Measurements from ENCODE around the gene RGS14. TPM values are rescaled to one million over a fixed set of nuclear protein-coding genes. Genes with fewer than 3 reads are reported as not detected.

The RGS14 gene
- total RNA-seq, 2 experiments from 2014 or later: 112 to 117 TPM

- peaks cover 3% of the 10 kb centered on the region for H3K27me3 Mint-ChIP-seq (ENCODE audit: low read depth)
- peak overlapping the region; percentile 28 for H3K4me3 Mint-ChIP-seq
- POLR2A ChIA-PET: interaction anchor here (0.5 to 1.2 kb wide), 2 partner anchors 58 to 63 kb away, joined by 3 to 4 read pairs; no protein-coding TSS in a partner anchor
- CTCF ChIA-PET: interaction anchor here (1.0 to 2.0 kb wide), 4 partner anchors 17 to 115 kb away, joined by 3 to 7 read pairs (median 4); no protein-coding TSS in a partner anchor
- peaks cover 73% of the 10 kb centered on the region for H3K4me1 Mint-ChIP-seq (ENCODE audit: low read depth)
- H3K36me3 Mint-ChIP-seq (ENCODE audit: low read depth): no peaks in the 10 kb centered on the region
- no peak for ATAC-seq
- no peak overlapping the region for H3K27ac Mint-ChIP-seq
- H3K9me3 Mint-ChIP-seq (ENCODE audit: insufficient read depth): no peaks in the 10 kb centered on the region
- DNase-seq: no peak
These were observed 28.8 kb downstream of the RGS14 start for GRCh38 chr5:177386542-177386941.

GRCh38 chr5:177387405-177387804, 29.7 kb downstream of the RGS14 start:
- DNase-seq (no peak), ATAC-seq (no peak)
- CTCF ChIA-PET: interaction anchor here (1.0 to 6.7 kb wide), 3 partner anchors 15 to 114 kb away, joined by 3 to 122 read pairs (median 3); no protein-coding TSS in a partner anchor
- Mint-ChIP-seq H3K4me3 (no peak overlapping the region), H3K4me1 (ENCODE audit: low read depth) (peaks cover 71% of the 10 kb centered on the region), H3K36me3 (ENCODE audit: low read depth) (no peaks in the 10 kb centered on the region), H3K9me3 (ENCODE audit: insufficient read depth) (no peaks in the 10 kb centered on the region), H3K27ac (no peak overlapping the region), H3K27me3 (ENCODE audit: low read depth) (peaks cover 3% of the 10 kb centered on the region)
- POLR2A ChIA-PET: no interaction called here

GRCh38 chr5:177388521-177389052, 30.9 kb downstream of the RGS14 start:
- H3K4me1 Mint-ChIP-seq (ENCODE audit: low read depth): peaks cover 74% of the 10 kb centered on the region
- ATAC-seq (no peak), DNase-seq (no peak)
- ChIA-PET POLR2A (interaction anchor here (1.2 to 2.9 kb wide), 5 partner anchors 14 to 76 kb away, joined by 3 to 25 read pairs (median 7); partner anchors contain the start of genes PFN3 and PRR7), CTCF (interaction anchor here (1.2 to 8.3 kb wide), 16 partner anchors 10 to 274 kb away, joined by 13 to 270 read pairs (median 38); partner anchors contain the start of genes GRK6, PDLIM7, PFN3 and PRR7)
- H3K27ac Mint-ChIP-seq: peak overlapping the region; percentile 93
- peak overlapping the region; percentile 9 for H3K4me3 Mint-ChIP-seq
- H3K36me3 Mint-ChIP-seq (ENCODE audit: low read depth): no peaks in the 10 kb centered on the region
- H3K27me3 Mint-ChIP-seq (ENCODE audit: low read depth): peaks cover 3% of the 10 kb centered on the region
- H3K9me3 Mint-ChIP-seq (ENCODE audit: insufficient read depth): no peaks in the 10 kb centered on the region

- peak overlapping the region; percentile 43 for H3K4me3 Mint-ChIP-seq
- H3K9me3 Mint-ChIP-seq (ENCODE audit: insufficient read depth): no peaks in the 10 kb centered on the region
- H3K27ac Mint-ChIP-seq: peak overlapping the region; percentile 93
- CTCF ChIA-PET: interaction anchor here (0.8 to 8.3 kb wide), 32 partner anchors 9 to 317 kb away, joined by 3 to 270 read pairs (median 20); partner anchors contain the start of genes F12, GRK6, LMAN2 and PDLIM7
- H3K27me3 Mint-ChIP-seq (ENCODE audit: low read depth): peaks cover 3% of the 10 kb centered on the region
- POLR2A ChIA-PET: interaction anchor here (0.6 to 2.9 kb wide), 11 partner anchors 13 to 77 kb away, joined by 3 to 25 read pairs (median 5); partner anchors contain the start of genes GRK6, LMAN2, PFN3 and PRR7
- ATAC-seq (peak; percentile 59), DNase-seq (peak; percentile 52)
- H3K4me1 Mint-ChIP-seq (ENCODE audit: low read depth): peaks cover 69% of the 10 kb centered on the region
- no peaks in the 10 kb centered on the region for H3K36me3 Mint-ChIP-seq (ENCODE audit: low read depth)
These were observed 31.8 kb downstream of the RGS14 start for GRCh38 chr5:177389241-177390169.

GRCh38 chr5:177390363-177391300, 32.9 kb downstream of the RGS14 start:
- Mint-ChIP-seq H3K36me3 (ENCODE audit: low read depth) (no peaks in the 10 kb centered on the region), H3K4me3 (peak overlapping the region; percentile 19), H3K27me3 (ENCODE audit: low read depth) (peaks cover 3% of the 10 kb centered on the region), H3K4me1 (ENCODE audit: low read depth) (peaks cover 59% of the 10 kb centered on the region), H3K27ac (peak overlapping the region; percentile 93), H3K9me3 (ENCODE audit: insufficient read depth) (no peaks in the 10 kb centered on the region)
- ATAC-seq (peak; percentile 84), DNase-seq (peak; percentile 94)
- POLR2A ChIA-PET: interaction anchor here (0.9 to 2.9 kb wide), 11 partner anchors 12 to 277 kb away, joined by 3 to 25 read pairs (median 5); partner anchors contain the start of genes GRK6, PFN3 and PRR7
- CTCF ChIA-PET: interaction anchor here (0.6 to 8.3 kb wide), 46 partner anchors 8 to 276 kb away, joined by 3 to 270 read pairs (median 11); partner anchors contain the start of genes F12, GRK6, LMAN2 and PDLIM7

GRCh38 chr5:177392765-177393164, 35.0 kb downstream of the RGS14 start:
- ATAC-seq (no peak), DNase-seq (no peak)
- ChIA-PET POLR2A (interaction anchor here (0.8 to 1.0 kb wide), 2 partner anchors 60 to 63 kb away, joined by 3 read pairs; no protein-coding TSS in a partner anchor), CTCF (interaction anchor here (1.2 to 8.3 kb wide), 6 partner anchors 12 to 108 kb away, joined by 3 to 270 read pairs (median 86); partner anchors contain the start of genes GRK6 and PFN3)
- Mint-ChIP-seq H3K36me3 (ENCODE audit: low read depth) (no peaks in the 10 kb centered on the region), H3K27ac (peak overlapping the region; percentile 51), H3K4me3 (no peak overlapping the region), H3K9me3 (ENCODE audit: insufficient read depth) (no peaks in the 10 kb centered on the region), H3K4me1 (ENCODE audit: low read depth) (peaks cover 45% of the 10 kb centered on the region), H3K27me3 (ENCODE audit: low read depth) (peaks cover 3% of the 10 kb centered on the region)

- Mint-ChIP-seq H3K4me1 (ENCODE audit: low read depth) (peaks cover 43% of the 10 kb centered on the region), H3K27me3 (ENCODE audit: low read depth) (peaks cover 3% of the 10 kb centered on the region), H3K36me3 (ENCODE audit: low read depth) (no peaks in the 10 kb centered on the region), H3K9me3 (ENCODE audit: insufficient read depth) (no peaks in the 10 kb centered on the region), H3K4me3 (no peak overlapping the region), H3K27ac (peak overlapping the region; percentile 51)
- ChIA-PET POLR2A (interaction anchor here (0.8 to 1.0 kb wide), 2 partner anchors 59 to 62 kb away, joined by 3 read pairs; no protein-coding TSS in a partner anchor), CTCF (interaction anchor here (1.2 to 8.3 kb wide), 7 partner anchors 11 to 108 kb away, joined by 3 to 270 read pairs (median 51); partner anchors contain the start of genes GRK6 and PFN3)
- DNase-seq (no peak), ATAC-seq (no peak)
These were observed 35.6 kb downstream of the RGS14 start for GRCh38 chr5:177393206-177393765.

GRCh38 chr5:177393990-177394389, 36.3 kb downstream of the RGS14 start:
- Mint-ChIP-seq H3K4me3 (no peak overlapping the region), H3K36me3 (ENCODE audit: low read depth) (no peaks in the 10 kb centered on the region), H3K4me1 (ENCODE audit: low read depth) (peaks cover 36% of the 10 kb centered on the region), H3K27ac (no peak overlapping the region), H3K9me3 (ENCODE audit: insufficient read depth) (no peaks in the 10 kb centered on the region), H3K27me3 (ENCODE audit: low read depth) (peaks cover 3% of the 10 kb centered on the region)
- POLR2A ChIA-PET: interaction anchor here (0.6 kb wide), 1 partner anchor 67 kb away, joined by 3 read pairs; no protein-coding TSS in a partner anchor
- CTCF ChIA-PET: interaction anchor here (1.0 to 8.3 kb wide), 5 partner anchors 11 to 280 kb away, joined by 3 to 270 read pairs (median 5); partner anchors contain the start of genes GRK6 and PFN3
- DNase-seq: no peak
- no peak for ATAC-seq

- POLR2A ChIA-PET: no interaction called here
- Mint-ChIP-seq H3K36me3 (ENCODE audit: low read depth) (no peaks in the 10 kb centered on the region), H3K4me3 (no peak overlapping the region), H3K4me1 (ENCODE audit: low read depth) (peaks cover 15% of the 10 kb centered on the region), H3K27ac (no peak overlapping the region), H3K27me3 (ENCODE audit: low read depth) (peaks cover 3% of the 10 kb centered on the region), H3K9me3 (ENCODE audit: insufficient read depth) (no peaks in the 10 kb centered on the region)
- ATAC-seq (no peak), DNase-seq (no peak)
- CTCF ChIA-PET: interaction anchor here (7.8 to 8.3 kb wide), 2 partner anchors 9 to 58 kb away, joined by 175 to 270 read pairs; partner anchors contain the start of gene PFN3
These were observed 38.4 kb downstream of the RGS14 start for GRCh38 chr5:177396078-177396477.

- CTCF ChIA-PET: no interaction called here
These were observed 39.1 kb downstream of the RGS14 start for GRCh38 chr5:177396807-177397206.

More at GRCh38 chr5:177396807-177397206, 39.1 kb downstream of the RGS14 start:
- ATAC-seq (no peak), DNase-seq (no peak)
- H3K9me3 Mint-ChIP-seq (ENCODE audit: insufficient read depth): no peaks in the 10 kb centered on the region
- no peak overlapping the region for H3K4me3 Mint-ChIP-seq
- POLR2A ChIA-PET: no interaction called here
- peaks cover 8% of the 10 kb centered on the region for H3K27me3 Mint-ChIP-seq (ENCODE audit: low read depth)
- peaks cover 8% of the 10 kb centered on the region for H3K4me1 Mint-ChIP-seq (ENCODE audit: low read depth)
- no peaks in the 10 kb centered on the region for H3K36me3 Mint-ChIP-seq (ENCODE audit: low read depth)
- H3K27ac Mint-ChIP-seq: no peak overlapping the region

Data from activated CD8-positive, alpha-beta T cell treated with anti-CD3 and anti-CD28 coated beads, Interleukin-2, amount 10 ng/mL, durations not matched to agents 7 days and 5 days (primary cell).